ENCODE data around the gene ZNF423.

Gene ZNF423

DNA sequence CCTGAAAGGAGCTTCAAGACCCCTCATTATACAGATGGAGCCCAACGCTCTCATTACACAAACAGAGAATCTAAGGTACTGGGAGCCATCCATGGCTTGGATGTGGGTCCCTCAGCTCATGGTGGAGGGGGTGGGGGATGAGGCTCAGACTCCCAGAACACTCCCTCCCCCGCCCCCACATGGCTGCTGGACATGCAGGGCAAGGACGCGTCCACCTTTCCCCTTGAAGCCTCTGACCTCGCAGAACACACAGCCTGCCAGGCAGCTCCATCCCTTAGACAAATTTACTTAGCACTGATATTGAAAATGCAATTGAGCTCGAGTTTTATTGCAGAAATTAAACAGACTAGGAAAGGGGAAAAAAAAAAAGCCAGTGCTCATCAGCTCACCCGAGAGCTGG is 203.9 kb downstream of the ZNF423 start:
- in situ Hi-C loops (cut with MboI; ENCODE audit: low sequenced_read_pairs) = no loop called here

DNA sequence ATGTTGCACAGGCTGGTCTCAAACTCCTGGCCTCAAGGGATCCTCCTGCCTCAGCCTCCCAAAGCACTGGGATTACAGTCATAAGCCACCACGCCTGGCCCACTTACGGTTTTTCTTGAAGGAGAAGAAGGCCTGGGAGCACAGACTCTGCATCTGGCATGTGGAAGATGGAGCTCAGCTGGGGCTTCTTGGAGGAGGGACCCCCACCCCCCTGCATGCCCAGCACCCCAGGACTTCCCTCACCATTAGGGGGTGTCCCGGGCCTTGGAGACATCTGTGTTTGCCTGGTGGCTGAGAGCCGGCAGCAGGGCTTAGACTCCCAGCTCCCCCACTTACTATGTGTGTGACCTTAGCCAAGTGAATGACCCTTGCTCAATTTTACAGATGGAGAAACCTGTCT is 204.7 kb downstream of the ZNF423 start:
- in situ Hi-C loops (cut with MboI; ENCODE audit: low sequenced_read_pairs) = no loop called here

DNA sequence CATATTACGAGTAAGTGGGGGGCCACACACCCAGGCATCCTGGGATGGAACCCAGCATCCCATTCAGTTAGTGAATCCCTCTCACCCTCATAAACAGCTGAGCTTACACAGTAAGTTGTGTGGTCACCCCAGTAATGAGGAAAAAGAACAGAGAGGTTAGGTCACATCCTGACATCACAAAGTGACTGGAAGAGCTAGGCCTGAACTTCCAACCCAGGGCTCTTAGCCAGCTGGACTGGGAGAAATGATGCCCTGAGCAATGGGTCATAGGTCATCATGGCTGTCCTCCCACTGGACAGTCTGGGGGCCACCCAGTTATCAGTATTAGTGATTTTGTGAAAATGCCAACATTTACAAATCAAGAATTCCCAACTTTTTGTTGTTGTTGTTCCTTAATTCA is 205.3 kb downstream of the ZNF423 start:
- in situ Hi-C loops (cut with MboI; ENCODE audit: low sequenced_read_pairs) = no loop called here

- in situ Hi-C loops (cut with MboI; ENCODE audit: low sequenced_read_pairs) = no loop called here
Observed at GRCh38 chr16:49649013-49649765, 206.7 kb downstream of the ZNF423 start.

DNA sequence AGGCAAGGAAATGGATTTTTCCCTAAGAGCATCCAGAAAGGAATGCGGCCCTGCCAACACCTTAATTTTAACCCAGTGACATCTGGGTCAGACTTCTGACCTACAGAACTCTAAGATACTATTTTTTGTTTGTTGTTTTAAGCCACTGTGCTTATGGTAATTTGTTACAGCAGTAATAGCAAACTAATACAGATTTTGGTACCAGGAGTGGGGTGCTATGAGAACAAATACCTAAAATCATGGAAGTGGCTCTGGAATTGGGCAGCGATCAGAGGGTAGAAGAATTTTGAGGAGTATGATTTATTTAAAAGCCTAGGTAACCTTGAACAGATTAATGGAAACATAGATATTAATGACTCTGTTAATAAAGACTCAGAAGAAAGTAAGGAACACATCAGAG is 208.2 kb downstream of the ZNF423 start:
- in situ Hi-C loops (cut with MboI; ENCODE audit: low sequenced_read_pairs) = no loop called here

- in situ Hi-C loops (cut with MboI; ENCODE audit: low sequenced_read_pairs) = no loop called here
Observed at GRCh38 chr16:49645263-49645662, 210.6 kb downstream of the ZNF423 start.

GRCh38 chr16:49644145-49644463 is 211.8 kb downstream of the ZNF423 start:
- in situ Hi-C loops (cut with MboI; ENCODE audit: low sequenced_read_pairs) = no loop called here

GRCh38 chr16:49643429-49644144 is 212.3 kb downstream of the ZNF423 start:
- in situ Hi-C loops (cut with MboI; ENCODE audit: low sequenced_read_pairs) = no loop called here

DNA sequence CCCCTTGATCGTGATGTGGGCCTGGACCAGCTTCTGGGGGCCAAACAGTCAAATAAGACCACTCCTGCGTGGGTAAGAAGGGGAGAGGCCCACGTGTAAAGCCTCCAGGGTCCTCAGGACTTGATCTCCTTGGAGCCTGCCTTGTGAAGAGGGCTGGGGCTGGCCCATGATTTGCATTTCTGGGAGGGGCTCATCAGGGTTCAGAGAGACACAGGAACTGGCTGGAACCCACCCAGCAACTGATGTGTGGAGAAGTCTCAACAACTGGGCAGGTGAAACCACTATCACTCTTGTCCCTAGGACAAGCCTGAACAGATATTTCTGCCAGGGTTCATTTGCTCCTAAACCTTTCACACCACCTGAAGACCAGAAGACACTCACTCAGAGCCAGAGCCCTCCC is 214.7 kb downstream of the ZNF423 start:
- in situ Hi-C loops (cut with MboI; ENCODE audit: low sequenced_read_pairs) = no loop called here

DNA sequence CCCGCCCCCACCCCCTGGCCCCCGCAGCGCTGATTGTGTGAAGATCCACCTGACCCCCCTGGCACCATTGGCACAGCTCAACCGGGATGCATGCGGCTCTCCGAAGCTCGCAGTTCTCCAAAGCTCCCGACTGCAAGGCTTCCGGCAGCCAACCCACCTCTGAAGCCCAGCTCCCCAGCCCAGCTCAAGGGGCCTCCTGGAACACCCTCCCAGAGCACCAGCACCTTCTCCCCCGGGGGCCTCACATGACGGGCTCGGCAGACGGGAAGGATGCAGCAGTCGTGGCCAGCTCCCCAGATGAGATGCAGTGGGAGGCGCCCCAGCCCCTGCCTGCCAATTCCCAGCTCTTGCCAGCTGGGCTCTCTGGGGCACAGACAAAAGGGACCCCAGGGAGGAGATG is 215.3 kb downstream of the ZNF423 start:
- in situ Hi-C loops (cut with MboI; ENCODE audit: low sequenced_read_pairs) = no loop called here

DNA sequence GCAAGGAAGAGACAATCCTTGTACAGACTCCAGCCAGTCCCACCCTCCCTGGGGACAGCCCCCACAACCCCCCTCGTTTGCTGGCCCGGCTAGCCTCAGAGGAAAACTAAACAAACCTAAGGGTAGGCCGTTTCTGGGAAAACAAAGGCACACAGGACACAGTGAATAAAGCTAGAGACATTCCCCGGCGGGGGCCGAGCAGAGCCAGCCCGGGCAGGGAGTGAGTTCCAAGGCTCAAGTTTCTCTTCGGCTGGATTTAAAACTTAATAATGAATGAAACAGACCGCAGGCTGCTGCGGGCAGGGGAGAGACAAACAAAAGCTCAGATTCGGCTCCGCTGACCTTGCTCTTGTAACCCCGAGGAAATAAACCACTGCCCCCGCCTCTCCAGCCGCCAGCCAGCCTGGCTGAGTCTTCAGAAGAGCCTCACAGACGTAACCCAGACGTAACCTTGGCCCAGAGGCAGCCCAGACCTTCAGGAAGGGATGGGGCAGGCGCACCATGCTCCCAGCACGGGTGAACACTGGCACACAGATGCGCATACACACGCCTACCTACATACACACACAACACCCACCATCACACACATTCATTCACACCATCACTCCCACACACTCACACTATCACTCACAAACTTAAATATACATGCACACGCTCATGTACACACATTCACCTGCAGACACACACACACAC is 216.0 kb downstream of the ZNF423 start:
- in situ Hi-C loops (cut with MboI; ENCODE audit: low sequenced_read_pairs) = no loop called here

GRCh38 chr16:49638673-49639610 is 217.0 kb downstream of the ZNF423 start:
- in situ Hi-C loops (cut with MboI; ENCODE audit: low sequenced_read_pairs) = no loop called here

- in situ Hi-C loops (cut with MboI; ENCODE audit: low sequenced_read_pairs) = no loop called here
Observed at GRCh38 chr16:49637933-49638672, 217.8 kb downstream of the ZNF423 start.

DNA sequence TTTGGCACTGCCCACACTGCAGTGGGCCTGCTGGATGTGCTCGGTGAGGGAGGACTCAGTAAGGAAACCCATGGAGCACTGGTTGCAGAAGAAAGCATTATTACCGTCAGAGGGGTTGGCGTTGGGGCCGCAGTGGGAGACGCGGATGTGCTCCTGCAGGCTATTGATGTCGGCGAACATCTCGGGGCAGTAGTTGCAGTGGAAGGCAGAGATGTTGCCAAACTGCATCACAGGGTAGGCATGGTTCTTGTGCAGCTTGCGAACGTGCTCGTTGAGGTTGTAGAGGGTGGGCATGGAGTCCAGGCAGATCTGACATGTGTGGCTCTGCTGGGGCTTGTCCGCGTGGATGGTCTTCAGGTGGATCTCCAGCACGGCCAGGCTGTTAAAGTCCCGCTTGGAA is 218.4 kb downstream of the ZNF423 start:
- in situ Hi-C loops (cut with MboI; ENCODE audit: low sequenced_read_pairs) = no loop called here

DNA sequence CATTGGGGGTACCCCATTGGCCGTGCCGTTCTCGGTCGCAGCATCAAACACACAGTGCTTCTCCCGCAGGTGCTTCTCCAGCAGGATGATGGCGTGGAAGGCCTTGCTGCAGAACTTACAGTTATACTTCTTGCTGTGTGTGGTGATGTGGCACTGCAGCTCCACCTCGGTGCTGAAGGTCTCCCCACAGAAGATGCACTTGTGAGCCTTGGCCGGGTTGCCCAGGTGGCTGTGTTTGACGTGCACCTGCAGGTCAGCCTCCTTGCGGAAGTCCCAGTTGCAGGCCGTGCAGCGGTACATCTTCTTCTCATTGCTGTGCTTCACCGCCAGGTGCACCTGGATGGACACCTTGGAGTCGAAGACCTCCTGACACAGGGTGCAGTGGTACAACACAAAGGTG is 219.3 kb downstream of the ZNF423 start:
- in situ Hi-C loops (cut with MboI; ENCODE audit: low sequenced_read_pairs) = no loop called here

GRCh38 chr16:49635591-49636581 is 220.0 kb downstream of the ZNF423 start:
- in situ Hi-C loops (cut with MboI; ENCODE audit: low sequenced_read_pairs) = no loop called here

- in situ Hi-C loops (cut with MboI; ENCODE audit: low sequenced_read_pairs) = no loop called here
Observed at GRCh38 chr16:49635009-49635350, 220.9 kb downstream of the ZNF423 start.

- in situ Hi-C loops (cut with MboI; ENCODE audit: low sequenced_read_pairs) = no loop called here
Observed at GRCh38 chr16:49634235-49635008, 221.5 kb downstream of the ZNF423 start.
